ENCODE measurements around the gene ITGAX.
A peak's percentile ranks its signal among the peaks of the same experiment; 100 is the strongest.

The ITGAX gene

DNA sequence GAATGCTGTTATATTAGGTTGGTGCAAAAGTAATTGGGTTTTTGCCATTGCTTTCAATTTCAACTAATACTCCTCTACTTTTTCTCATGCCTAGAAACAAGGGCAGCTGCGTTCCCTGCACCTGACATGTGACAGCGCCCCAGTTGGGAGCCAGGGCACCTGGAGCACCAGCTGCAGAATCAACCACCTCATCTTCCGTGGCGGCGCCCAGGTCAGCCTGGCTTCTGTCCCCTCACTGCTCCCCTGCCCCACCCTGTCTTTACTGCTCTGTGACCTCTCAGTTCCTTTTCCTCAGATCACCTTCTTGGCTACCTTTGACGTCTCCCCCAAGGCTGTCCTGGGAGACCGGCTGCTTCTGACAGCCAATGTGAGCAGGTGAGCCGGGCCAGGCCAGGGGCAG is 21.7 kb downstream of the ITGAX start:
- no peak for DNase-seq

GRCh38 chr16:31377210-31377903 is 22.4 kb downstream of the ITGAX start:
- no peak for DNase-seq

- DNase-seq: no peak
Observed at GRCh38 chr16:31380201-31380600, 25.2 kb downstream of the ITGAX start.

- no peak for DNase-seq
Observed at GRCh38 chr16:31382485-31383161, 27.6 kb downstream of the ITGAX start.

DNA sequence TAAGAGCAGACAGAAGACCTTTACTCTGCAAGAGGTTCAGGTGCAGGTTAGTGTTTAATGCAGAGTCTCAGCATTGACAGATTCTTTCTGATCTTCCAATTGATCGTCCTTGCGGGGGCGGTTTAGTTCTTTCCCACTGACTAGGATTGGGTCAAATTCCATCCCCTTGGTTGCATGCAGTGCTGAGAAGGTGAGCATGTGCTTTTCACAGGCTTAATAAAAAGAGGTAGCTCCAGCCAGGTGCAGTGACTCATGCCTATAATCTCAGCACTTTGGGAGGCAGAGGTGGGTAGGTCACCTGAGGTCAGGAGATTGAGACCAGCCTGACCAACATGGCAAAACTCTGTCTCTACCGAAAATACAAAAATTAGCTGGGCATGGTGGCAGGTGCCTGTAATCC is 30.7 kb downstream of the ITGAX start:
- DNase-seq: no peak

- peak; percentile 69 for DNase-seq
Observed at GRCh38 chr16:31386157-31386984, 31.4 kb downstream of the ITGAX start.

- no peak for DNase-seq
Observed at GRCh38 chr16:31388535-31388934, 33.6 kb downstream of the ITGAX start.

GRCh38 chr16:31390504-31391041 is 35.6 kb downstream of the ITGAX start:
- no peak for DNase-seq

DNA sequence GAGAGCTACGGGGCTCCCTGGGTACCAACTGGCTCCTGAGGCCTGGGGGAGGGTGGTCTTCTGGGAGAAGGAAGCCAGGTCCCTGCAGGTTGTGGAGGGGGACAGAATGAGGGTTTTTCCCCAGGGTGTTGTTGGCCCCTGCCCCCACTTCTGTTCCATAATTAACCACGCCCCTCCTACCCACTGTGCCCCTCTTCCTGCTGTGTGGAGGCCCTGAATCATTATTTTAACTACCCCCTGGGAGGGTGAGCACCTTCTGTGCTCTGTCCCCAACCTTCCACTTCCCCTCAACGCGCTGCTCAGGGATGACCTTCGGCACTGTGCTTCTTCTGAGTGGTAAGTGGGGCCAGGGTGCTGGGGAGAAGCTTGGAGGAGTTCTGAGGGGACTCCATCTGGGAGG is 38.1 kb downstream of the ITGAX start, which contains the start of gene ITGAD:
TSS of gene ITGAD (plus strand) at position 280 of the 400 bp plus-strand sequence. CDS start at position 306, 26 bp downstream.
- no peak for DNase-seq

DNA sequence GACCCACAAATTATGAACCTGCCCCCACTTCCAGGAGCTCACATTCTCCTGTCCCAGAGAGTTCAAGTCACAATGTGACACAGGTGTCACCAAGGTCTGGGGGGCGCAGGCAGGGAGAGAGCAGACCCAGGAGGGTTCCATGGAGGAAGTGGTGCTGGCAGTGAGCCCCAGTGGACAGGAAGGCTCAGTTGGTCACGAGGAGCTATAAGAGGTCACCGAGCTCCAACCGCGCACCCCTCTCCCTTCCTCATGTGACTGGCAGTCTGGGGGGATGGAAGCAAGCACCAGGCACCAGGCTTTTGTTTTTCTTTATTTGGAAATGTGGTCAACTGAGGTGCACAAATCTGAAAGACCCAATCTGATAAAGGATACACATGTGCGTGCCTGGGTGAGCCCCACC is 40.7 kb downstream of the ITGAX start:
- DNase-seq: no peak

- DNase-seq: no peak
Observed at GRCh38 chr16:31397096-31397660, 42.2 kb downstream of the ITGAX start.

DNA sequence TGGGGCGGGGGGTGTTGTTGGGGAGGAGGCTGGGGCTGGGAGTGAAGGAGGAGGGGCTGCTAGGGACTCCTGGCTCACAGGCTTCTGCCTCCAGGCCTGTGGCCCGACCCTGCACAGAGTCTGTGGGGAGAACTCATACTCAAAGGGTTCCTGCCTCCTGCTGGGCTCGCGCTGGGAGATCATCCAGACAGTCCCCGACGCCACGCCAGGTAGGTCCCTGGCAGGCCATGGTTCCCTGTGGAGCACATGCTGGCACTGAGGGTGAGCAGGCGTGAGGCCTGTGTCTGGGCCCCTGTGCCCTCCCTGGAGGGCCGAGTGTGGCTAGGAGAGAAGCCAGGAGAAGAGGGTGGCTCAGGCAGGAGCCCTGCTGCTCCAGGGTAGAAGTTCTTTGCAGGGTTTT is 42.7 kb downstream of the ITGAX start:
- DNase-seq: no peak

GRCh38 chr16:31400191-31400590 is 45.2 kb downstream of the ITGAX start:
- no peak for DNase-seq

DNA sequence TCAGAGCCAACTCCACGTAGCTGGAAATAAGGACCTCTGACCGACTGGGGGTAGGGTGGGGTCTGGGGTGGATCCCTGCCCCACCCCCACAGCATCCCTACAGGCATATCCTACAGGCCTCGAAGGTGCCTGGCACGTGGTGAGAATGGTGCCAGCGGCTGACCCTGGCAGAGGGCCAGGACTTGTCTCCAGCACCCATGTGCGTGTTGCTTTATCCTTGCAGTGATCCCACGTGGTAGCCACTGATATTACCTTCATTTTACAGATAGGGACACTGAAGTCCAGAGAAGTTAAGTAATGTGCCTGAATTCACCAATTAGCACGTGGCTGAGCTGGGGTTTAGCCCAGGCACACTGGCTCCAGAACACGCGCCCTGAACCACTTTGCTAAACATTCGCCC is 46.5 kb downstream of the ITGAX start:
- DNase-seq: no peak

DNA sequence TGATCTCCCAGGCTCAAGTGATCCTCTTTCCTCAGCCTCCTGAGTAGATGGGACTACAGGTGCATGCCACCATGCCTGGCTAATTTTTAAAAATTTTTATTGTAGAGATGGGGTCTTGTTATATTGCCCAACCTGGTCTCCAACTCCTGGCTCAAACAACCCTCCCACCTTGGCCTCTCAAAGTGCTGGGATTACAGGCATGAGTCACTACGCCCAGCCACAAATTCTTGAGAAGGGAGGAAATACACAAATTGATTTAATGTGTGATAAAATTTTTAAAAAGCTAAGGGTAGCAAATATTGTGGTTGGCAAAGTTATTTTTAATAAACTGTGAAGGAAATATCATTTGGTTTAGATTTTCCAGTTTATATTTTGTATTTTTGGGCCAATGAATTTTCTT is 47.7 kb downstream of the ITGAX start:
- no peak for DNase-seq

DNA sequence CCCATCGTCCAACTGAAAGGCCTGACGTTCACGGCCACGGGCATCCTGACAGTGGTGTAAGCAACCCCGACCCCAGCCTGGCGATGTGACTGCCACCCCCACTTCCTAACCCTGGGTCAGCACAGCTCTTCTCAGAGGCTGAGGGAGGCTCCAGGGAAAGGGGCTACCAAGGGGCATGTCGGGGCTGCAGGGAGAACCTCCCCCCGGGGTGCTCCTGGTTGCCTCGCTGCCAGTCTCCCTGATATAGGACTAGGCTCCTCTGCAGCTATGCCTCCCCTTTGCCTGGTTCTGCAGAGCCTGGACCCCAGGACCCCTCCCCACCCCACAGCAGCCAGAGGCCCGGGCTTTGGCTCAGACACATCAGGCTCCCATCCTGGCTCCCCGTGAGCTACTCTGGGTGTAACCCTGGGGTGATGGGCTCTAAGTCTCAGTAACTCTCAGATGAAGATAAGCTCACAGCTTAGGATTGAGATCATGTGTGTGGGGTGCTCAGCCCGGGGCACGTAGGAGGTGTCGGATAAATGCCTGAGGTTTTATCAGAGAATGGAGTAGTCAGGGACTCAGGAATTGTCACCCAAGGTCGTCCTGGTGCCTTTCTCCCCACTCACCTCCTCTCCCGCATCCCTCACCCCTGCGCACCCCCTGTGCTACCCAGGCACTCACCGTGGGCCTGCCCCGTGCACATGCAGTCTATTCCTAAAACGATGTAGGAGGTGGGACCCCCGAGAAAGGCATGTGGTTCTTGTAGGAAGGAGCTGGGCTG is 48.8 kb downstream of the ITGAX start:
- no peak for DNase-seq

- DNase-seq: no peak
Observed at GRCh38 chr16:31404353-31405064, 49.5 kb downstream of the ITGAX start.

DNA sequence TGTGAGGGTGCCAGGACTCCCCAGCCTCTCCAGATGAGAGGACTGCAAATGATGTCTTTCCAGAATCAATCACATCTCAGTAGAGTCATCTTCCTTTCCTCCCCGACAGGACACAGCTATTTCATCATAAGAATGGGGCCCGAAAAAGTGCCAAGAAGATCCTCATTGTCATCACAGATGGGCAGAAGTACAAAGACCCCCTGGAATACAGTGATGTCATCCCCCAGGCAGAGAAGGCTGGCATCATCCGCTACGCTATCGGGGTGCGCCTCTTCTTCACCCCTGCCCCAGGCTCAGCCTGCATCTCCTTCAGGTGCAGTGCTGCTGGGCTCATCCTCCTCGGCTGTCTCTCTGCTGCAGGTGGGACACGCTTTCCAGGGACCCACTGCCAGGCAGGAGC is 52.4 kb downstream of the ITGAX start:
- no peak for DNase-seq

GRCh38 chr16:31409433-31409832 is 54.5 kb downstream of the ITGAX start:
- DNase-seq: no peak

DNA sequence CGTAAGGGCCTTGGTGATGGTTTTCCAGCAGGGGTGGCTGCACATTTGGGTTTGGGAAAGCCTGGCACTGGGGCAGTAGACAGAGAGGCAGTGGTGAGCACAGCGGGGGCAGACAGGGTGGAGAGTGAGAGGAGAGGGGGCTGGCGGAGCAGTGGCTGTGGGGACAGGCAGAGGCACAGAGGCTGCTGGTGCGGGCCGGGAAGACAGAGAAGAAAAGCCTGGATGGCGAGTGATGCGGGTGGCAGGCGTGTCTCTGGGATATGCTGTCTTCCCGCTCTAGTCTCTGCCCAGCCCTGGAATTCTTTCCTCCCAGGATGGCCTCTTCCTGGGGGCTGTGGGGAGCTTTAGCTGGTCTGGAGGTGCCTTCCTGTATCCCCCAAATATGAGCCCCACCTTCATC is 55.1 kb downstream of the ITGAX start:
- no peak for DNase-seq

- no peak for DNase-seq
Observed at GRCh38 chr16:31411024-31411844, 56.3 kb downstream of the ITGAX start.

All from DMS 273 treated with DMSO at 0.1 percent for 48 hours (cell line).